SK-N-SH (cell line): ENCODE results near the gene COMMD7. TPM values are rescaled to one million over a fixed set of nuclear protein-coding genes. Genes with fewer than 3 reads are reported as not detected.

Experiments used
- CTCF ChIP-seq: fragments of 200-600 bp; sonication (generic); IDR thresholded peaks from 2 replicates; pipeline ENCODE4 v1.6.1; 2017; ENCODE audit warnings: antibody characterized with exemption, mild to moderate bottlenecking, moderate library complexity
- IRF3 ChIP-seq: fragments of 150-350 bp; IDR thresholded peaks from 2 replicates; pipeline ENCODE4 v1.6.1; 2016; ENCODE audit warnings: mild to moderate bottlenecking, low read depth, low read length
- REST ChIP-seq: IDR thresholded peaks from 2 replicates; pipeline ENCODE4 v1.6.1; 2012; ENCODE audit warnings: mild to moderate bottlenecking, low read depth, low read length, moderate library complexity
- polyA plus RNA-seq, 3 experiments: library from polyadenylated mRNA; depleted of rRNA; stranded (reverse); fragments of >200 nt; gene quantifications; 2 replicates each; pipeline ENCODE4 v1.2.3, GENCODE V29; 2012

COMMD7 gene
- polyA plus RNA-seq, 1 of the 3 experiments (the other 2 are of a cell fraction), result 38.0 TPM

- TF ChIP-seq REST (no peak), CTCF (peak; percentile 93), IRF3 (no peak)
Measured at GRCh38 chr20:32652739-32653526, 90.3 kb downstream of the COMMD7 start (continued).

Other genes with a start within 250 kb of the COMMD7 start
- 10.4 and 14.3 TPM in 2 replicates for gene NOL4L, start 158.1 kb downstream of the COMMD7 start, polyA plus RNA-seq (2012; rRNA removed)
- gene C20orf203, start 69.5 kb downstream of the COMMD7 start, polyA plus RNA-seq (2012; rRNA removed), result not detected in 2 replicates
- 2.2 and 2.4 TPM in 2 replicates for gene DNMT3B, start 18.9 kb upstream of the COMMD7 start, polyA plus RNA-seq (2012; rRNA removed)
- 47.2 and 54.2 TPM in 2 replicates for gene MAPRE1, start 76.5 kb upstream of the COMMD7 start, polyA plus RNA-seq (2012; rRNA removed)
- not detected in 2 replicates for gene EFCAB8, start 115.5 kb upstream of the COMMD7 start, polyA plus RNA-seq (2012; rRNA removed)